NCI-H510A (cell line): ENCODE data around the gene ELMO1.

Experiments
- DNase-seq: peaks from one replicate; lab custom pipeline; 2025; lab: John Stamatoyannopoulos, UW

The ELMO1 gene

DNA sequence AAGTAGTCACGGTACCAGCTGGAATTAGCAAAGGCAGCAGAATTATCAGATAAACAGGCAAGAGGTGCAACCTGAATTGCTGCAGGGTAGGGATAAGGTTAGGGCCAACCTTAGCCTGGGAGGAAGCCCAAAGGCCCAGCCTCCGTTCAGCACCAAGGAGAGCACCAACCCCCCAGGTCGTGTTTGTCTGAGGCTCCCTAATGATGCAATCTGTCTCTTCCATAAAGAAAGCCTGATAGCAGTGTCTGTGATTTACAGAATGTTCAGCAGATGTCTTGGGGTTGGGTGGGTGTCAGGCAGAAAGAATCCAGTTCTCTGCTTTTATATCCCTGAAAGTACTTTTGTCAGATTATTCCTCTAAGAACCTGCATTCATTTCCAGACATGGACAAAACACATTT is 396.0 kb downstream of the ELMO1 start:
- no peak for DNase-seq

DNA sequence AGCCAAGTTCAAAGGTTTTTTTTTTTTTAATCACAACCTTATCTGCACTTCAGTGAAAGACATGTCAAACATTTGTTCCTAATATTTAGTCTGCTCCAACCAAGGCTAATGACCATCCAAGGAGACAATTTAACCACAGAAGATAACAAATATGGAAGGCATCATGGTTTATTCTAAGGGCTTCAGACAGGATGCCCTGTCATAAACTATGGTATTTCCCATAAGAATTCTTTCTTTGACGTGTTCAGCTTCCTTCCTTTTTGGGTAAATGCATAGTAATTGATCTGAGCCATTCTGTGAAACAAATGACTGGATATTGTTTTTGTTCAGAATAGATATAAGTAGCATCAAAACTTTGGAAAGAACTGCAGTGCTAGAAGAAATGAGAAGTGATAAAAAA is 397.9 kb downstream of the ELMO1 start:
- no peak for DNase-seq

GRCh38 chr7:37048674-37049073 is 400.0 kb downstream of the ELMO1 start:
- DNase-seq: no peak

DNA sequence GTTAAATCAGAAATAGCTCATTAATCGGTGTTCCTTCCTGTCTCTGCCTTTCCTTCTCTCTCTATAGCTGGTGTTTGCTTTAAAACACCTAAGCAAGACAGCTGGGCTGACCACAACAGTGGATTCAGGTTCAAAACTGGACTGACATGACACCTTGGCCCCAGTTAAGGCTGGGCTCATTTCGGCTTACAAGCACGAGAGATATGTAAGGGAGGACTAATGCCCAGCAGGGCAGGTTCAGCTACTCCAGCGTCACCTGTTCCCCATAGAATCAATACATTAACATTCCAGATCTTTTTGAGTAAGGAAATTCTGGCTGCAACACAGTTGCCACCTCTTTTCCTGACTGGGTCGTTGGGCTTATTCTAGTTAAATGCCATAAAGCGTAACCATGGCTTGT is 401.4 kb downstream of the ELMO1 start:
- DNase-seq: peak; percentile 6

DNA sequence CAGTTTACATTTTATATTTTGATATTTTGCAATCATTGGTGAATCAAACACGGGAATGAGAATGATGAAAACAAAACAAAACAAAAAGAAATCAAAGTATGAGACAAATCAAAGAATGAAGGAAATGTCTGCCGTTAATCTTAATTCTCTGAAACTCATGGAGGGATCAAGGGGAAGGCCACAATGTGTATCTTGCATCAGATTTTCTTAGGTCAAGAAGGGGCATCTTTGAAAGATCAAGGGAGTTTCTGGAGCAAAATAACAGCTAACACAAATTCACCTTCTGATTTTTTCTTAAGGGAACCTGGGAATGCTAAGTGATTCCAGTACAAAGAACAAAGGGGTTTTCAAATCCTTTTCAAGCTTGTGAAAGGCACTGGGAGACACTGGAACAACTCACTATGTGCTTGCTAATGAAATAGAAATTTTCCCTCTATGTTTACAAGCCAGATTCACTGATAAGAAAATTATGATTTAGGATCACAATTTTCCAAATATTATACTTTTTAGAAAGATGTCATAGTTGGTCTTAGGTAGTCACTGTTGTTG is 402.1 kb downstream of the ELMO1 start:
- DNase-seq: no peak

DNA sequence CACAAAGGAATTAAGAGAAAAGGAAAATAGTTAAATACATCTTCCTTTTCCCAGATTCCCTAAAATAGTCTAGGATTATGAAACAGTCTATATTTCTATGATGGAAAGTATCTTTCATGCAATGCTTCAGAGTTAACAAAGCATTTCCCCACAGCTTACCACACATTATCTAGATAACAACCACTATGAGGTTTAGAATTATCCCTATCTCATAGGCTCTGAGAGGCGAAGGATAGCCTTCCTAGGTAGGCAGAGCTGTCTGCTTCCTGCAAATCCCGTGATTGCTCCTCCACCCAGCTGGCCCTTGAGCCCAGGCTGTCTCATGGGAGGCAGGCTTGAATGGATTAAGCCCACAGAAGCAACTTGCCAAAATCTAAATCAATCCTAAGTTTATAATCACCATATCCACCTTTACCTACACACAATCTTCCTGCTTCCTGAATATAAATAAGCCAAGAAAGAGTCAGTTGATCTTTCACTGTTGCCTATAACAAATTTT is 402.9 kb downstream of the ELMO1 start:
- DNase-seq: no peak

DNA sequence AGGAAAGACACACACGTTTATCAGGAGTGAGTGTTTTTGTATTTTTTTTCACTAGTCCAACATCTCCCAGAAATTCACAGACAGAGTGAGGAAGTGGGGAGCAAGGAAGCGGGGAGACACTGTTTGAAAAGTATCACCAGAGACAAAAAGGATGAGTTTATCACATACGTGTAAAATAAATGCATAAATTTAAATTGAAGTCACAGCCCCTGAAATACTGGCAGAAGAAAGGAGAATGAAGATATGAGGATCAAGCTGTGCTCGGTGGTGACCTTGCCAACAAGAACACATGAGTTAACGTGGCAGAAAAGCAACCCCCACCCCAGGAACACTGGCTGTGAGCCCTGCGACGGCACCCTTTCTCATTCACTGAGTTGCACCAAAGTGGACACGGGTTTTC is 407.2 kb downstream of the ELMO1 start:
- no peak for DNase-seq

- DNase-seq: no peak
Measured at GRCh38 chr7:37040330-37040729, 408.3 kb downstream of the ELMO1 start.

DNA sequence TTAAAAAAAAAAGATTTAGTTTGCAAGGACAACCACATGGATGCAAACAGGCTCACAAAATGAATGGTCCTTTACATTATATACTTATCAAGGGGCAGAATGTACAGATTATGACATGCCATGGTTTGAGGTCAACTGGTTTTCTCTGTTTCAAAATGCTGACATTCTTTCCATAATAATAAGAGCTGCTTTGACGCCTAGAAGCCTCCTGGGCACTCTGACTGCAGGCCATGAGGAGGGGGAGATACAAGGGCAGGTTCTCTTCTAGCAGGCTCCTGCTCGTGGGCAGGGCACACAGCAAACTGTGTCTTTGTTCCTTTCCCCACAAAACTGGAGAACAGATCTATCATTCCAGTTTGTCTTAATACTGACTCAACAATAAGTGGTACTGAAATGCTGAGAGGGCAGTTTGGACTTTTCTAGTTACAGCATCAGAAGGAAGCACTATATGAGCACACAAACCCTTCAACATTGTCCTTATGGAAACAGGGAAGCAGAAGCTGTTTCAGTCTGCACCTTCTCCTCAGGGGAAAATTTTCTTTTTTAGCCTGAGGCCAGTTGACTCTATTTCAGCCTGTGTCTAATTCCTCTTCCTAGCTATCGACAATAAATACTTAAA is 409.4 kb downstream of the ELMO1 start:
- no peak for DNase-seq

- DNase-seq: no peak
Measured at GRCh38 chr7:37038706-37039105, 410.0 kb downstream of the ELMO1 start.

DNA sequence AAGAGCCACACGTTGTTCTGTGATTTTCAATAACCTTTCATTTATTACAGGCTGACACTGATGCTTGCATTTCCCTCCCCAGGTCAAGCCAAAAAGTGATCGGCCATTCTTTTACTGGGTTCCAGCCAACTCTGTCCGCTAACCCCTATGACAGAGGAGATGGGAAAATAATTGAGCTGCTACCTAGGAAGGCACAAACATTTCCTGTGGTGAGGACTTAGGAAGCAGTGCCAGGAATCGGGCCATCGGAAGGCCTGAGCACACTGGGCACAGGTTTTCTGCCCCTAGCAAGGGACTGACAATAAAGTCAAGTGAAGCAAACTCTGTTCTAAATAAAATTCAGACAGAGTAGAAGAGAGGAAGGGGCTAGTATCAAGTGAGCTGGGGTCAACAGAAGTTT is 411.4 kb downstream of the ELMO1 start:
- DNase-seq: no peak

GRCh38 chr7:37035631-37036030 is 413.0 kb downstream of the ELMO1 start:
- no peak for DNase-seq

GRCh38 chr7:37033141-37033540 is 415.5 kb downstream of the ELMO1 start:
- DNase-seq: no peak

DNA sequence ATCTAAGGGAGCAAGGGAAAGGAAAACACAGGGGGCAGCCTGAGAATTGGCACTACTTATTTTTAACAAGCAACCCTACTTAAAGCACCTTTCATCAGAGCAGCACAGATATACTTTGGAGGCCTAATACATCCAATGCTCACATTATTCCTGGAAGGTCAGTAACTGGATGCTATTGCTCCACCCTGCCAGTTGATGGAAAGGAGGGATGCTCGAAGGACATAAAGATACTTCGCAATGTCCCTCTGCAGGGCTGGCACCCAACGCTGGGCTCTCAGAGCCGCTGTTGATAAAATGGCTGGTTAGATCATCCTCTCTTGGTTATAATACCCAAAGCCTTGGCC is 416.4 kb downstream of the ELMO1 start:
- no peak for DNase-seq

DNA sequence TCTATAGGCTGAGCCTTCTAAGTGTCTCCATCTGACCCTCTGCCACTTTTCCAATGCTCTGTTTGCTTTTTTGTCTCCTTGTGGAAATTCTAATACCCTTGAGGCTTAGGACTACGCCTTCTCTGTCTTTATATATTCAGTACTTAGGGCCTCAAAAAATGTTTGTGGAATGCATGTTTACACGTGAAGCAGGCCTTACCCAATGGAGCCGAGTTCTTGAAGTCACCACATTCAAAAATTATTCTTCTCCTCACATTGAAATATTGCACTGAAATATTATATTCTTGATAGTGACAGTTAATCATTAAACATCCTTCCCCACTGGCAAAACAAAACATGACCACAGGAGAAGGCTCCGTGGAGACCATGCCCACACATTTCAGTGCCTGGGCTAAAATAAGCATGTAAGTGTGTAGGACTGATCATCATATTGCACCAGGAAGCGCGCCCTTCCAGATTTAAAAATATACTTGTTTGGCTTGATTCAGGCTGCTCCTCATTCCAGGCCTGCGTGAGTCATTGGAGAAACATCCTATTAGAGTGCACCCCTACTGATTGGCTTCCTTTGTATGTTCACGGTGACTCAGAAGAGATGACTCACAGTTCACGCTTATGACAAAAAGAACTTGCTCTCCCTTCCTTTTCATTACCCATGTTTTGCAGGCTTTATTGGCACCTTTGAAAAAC is 416.9 kb downstream of the ELMO1 start:
- DNase-seq: peak; percentile 48

GRCh38 chr7:37028909-37029440 is 419.7 kb downstream of the ELMO1 start:
- DNase-seq: no peak

DNA sequence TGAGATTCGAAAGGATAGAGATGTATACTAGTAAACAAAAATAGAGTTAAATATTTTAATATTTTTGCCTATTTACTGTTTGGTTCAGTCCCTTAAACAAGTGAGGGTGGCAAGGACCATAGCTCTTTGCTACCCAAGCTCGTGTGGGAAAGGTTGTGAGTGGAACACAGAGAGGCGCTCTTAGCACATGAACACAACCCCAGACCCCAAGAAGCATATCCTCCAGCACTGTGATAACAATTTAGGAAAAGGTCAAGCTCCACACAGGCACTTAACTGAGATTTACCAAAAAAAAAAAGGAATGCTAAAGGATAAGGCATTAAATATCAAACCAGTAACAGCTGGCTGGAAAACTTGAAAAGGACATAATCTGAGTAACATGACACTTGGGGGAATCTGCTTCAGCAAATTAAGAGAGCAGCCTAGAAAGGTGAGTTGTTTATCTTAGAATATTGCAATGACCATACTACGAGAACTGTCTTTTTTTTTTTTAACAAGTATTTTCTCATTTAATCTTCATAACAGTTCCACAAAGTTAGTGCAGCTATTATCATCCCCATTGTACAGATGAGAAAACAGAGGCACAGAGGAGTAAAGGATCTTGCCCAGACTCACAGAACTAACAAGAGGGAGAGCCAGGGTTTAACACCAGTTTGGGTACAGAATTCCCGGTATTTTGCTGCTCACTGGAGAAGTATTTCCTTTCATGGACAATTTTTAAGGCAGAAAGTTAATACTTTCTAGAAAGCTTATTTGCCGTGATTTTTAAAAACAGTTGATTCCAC is 420.9 kb downstream of the ELMO1 start:
- no peak for DNase-seq

- DNase-seq: no peak
Measured at GRCh38 chr7:37027104-37027503, 421.6 kb downstream of the ELMO1 start.

- DNase-seq: no peak
Measured at GRCh38 chr7:37018954-37019353, 429.7 kb downstream of the ELMO1 start.

GRCh38 chr7:37016064-37016878 is 432.4 kb downstream of the ELMO1 start:
- no peak for DNase-seq

GRCh38 chr7:37015353-37016034 is 433.2 kb downstream of the ELMO1 start:
- no peak for DNase-seq
